GM04503 (cell line): ENCODE data around the gene PEX11B.

Experiments
- DNase-seq: peaks from one replicate; pipeline ENCODE4 v3.0.0-alpha.2; 2012; ENCODE audit warnings: low read depth

PEX11B gene

GRCh38 chr1:145871994-145872924 is 46.3 kb downstream of the PEX11B start:
- DNase-seq, result no peak

DNA sequence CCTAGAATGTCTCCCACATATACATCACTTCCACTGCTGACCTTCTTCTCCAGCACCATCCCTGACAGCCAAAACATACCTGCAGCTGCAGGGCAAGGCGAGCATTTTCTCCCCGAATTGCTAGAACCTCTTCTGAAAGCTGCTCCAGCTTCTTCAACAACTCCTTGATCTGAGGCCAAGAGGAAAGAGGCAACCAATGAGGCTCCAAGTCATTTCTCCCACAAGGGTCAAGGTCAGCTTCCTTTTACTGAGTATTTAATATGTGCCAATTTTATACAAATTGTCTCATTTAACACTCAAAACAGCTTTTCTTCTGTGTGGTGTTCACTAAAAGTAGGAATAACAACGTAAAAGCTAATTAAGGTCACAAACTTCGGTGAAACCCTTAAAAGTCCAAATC is 50.3 kb downstream of the PEX11B start:
- DNase-seq, result no peak

GRCh38 chr1:145863282-145864018 is 55.1 kb downstream of the PEX11B start:
- DNase-seq, result no peak
